Measurements from ENCODE around the gene THAP3. TPM values are rescaled to one million over a fixed set of nuclear protein-coding genes. Genes with fewer than 3 reads are reported as not detected.
A peak's percentile ranks its signal among the peaks of the same experiment; 100 is the strongest.
"Not testable (repeated sequence)": the region's sequence is repeated elsewhere in the genome, so short reads cannot be mapped to it uniquely, and the experiment has no call there.

Gene THAP3
- total RNA-seq, 1 donor from 2014 or later, result 33.0 TPM

- no peak for DNase-seq (ENCODE audit: low read depth)
Observed at GRCh38 chr1:6632588-6633514, 8.2 kb downstream of the THAP3 start.

- DNase-seq (ENCODE audit: low read depth), result peak; percentile 68
Observed at GRCh38 chr1:6634371-6635052, 9.8 kb downstream of the THAP3 start.

- DNase-seq (ENCODE audit: low read depth), result no peak
Observed at GRCh38 chr1:6635161-6635909, 10.7 kb downstream of the THAP3 start.

- DNase-seq (ENCODE audit: low read depth), result no peak
Observed at GRCh38 chr1:6635910-6636760, 11.5 kb downstream of the THAP3 start.

- not testable (repeated sequence) for DNase-seq (ENCODE audit: low read depth)
Observed at GRCh38 chr1:6636778-6637177, 12.1 kb downstream of the THAP3 start.

GRCh38 chr1:6637770-6638169 is 13.1 kb downstream of the THAP3 start:
- no peak for DNase-seq (ENCODE audit: low read depth)

- no peak for DNase-seq (ENCODE audit: low read depth)
Observed at GRCh38 chr1:6638226-6638625, 13.6 kb downstream of the THAP3 start.

- not testable (repeated sequence) for DNase-seq (ENCODE audit: low read depth)
Observed at GRCh38 chr1:6640867-6641266, 16.2 kb downstream of the THAP3 start.

- DNase-seq (ENCODE audit: low read depth), result no peak
Observed at GRCh38 chr1:6645018-6645417, 20.4 kb downstream of the THAP3 start.

GRCh38 chr1:6646499-6647148 is 22.0 kb downstream of the THAP3 start:
- DNase-seq (ENCODE audit: low read depth), result peak; percentile 60

- no peak for DNase-seq (ENCODE audit: low read depth)
Observed at GRCh38 chr1:6648556-6648955, 23.9 kb downstream of the THAP3 start.

GRCh38 chr1:6651909-6652308 is 27.2 kb downstream of the THAP3 start:
- DNase-seq (ENCODE audit: low read depth), result no peak

- no peak for DNase-seq (ENCODE audit: low read depth)
Observed at GRCh38 chr1:6652986-6653385, 28.3 kb downstream of the THAP3 start.

GRCh38 chr1:6653436-6654290 is 29.0 kb downstream of the THAP3 start:
- DNase-seq (ENCODE audit: low read depth), result no peak

GRCh38 chr1:6657138-6657537 is 32.5 kb downstream of the THAP3 start:
- DNase-seq (ENCODE audit: low read depth), result no peak

- peak; percentile 23 for DNase-seq (ENCODE audit: low read depth)
Observed at GRCh38 chr1:6658359-6659060, 33.8 kb downstream of the THAP3 start.

- DNase-seq (ENCODE audit: low read depth), result no peak
Observed at GRCh38 chr1:6660415-6661049, 35.9 kb downstream of the THAP3 start.

- not testable (repeated sequence) for DNase-seq (ENCODE audit: low read depth)
Observed at GRCh38 chr1:6662468-6662867, 37.8 kb downstream of the THAP3 start.

All from myocyte (in vitro differentiated cells).